ENCODE results near the gene ARHGAP27.

Gene ARHGAP27

DNA sequence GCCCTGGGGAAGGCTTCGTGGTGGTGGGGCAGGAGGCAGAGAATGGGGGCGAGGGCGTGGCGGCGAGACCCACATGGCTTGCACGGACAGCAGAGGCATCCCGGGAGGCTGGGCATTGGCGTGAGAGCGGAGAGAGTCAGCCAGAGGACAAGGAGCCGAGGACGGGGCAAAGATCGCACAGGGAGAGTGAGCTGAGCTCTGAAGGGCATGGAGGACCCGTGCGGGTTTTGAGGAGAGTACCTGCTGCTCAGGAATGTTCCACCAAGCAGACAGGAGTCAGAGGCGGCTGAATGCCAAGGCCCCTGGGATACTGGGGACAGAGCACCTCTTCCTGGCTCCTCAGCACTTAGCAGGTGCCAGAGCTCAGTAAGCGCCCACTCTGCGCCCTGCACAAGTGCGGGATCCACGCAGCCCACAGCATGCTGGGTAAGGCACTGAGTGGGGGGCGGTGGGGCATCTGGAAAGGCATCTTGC lies 47.8 kb downstream of the ARHGAP27 start:
- DNase-seq: no peak

- DNase-seq: no peak
These were observed 48.5 kb downstream of the ARHGAP27 start for GRCh38 chr17:45384047-45384788.

DNA sequence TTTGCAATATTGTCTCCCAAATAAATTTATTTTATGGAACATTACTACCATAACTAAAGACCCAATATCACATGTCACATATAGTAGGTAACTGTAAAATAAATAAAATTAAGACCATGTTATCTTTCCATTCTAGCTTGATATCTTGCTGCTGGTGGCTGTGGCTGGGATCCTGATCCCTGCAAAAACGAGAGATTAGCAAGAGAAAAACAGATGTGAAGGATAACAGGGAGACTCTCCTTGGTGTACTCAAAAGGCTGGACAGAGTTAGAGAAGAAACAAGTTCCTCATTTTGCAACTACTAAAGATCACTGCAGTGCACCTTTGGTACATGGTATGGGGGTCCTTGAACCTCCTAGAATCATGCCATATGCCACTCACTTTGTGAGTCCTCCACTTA lies 49.7 kb downstream of the ARHGAP27 start:
- DNase-seq: no peak

- DNase-seq: no peak
These were observed 50.4 kb downstream of the ARHGAP27 start for GRCh38 chr17:45382226-45382625.

- DNase-seq: no peak
These were observed 51.7 kb downstream of the ARHGAP27 start for GRCh38 chr17:45380991-45381390.

- no peak for DNase-seq
These were observed 52.5 kb downstream of the ARHGAP27 start for GRCh38 chr17:45380046-45380765.

DNA sequence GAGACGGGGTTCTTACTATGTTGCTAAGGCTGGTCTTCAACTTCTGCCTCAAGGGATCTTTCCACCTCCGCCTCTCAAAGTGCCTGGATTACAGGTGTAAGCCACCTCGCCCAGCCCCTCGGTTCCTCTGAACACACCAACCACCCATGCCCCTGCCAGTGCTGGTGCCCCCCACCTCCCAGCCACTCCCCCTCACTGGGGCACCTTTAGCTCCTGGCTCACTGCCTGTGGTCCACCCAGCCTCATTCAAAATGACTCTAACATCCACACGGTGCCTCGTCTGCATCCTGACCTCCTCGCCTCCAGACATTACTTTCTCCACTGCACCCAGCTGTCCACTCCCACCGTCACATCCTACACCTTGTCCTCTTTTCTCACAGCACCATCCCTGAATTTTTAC lies 55.3 kb downstream of the ARHGAP27 start:
- DNase-seq: no peak

GRCh38 chr17:45376171-45377005 lies 56.3 kb downstream of the ARHGAP27 start:
- no peak for DNase-seq

DNA sequence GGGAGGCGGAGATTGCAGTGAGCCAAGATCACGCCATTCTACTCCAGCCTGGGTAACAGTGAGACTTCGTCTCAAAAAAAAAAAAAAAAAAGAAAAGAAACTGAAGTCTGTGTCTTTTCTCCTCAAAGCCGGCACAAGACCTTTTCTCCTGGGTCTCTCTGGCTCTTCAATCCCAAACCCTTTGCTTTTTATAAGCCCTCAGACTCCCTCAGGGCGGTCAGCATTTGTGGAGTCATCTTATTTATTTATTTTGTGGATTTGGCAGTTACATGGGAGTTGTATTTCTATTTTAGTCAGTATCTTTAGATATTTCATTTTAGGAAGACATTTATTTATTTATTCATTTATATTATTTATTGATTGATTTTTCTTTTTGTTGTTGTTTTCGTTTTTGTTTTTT lies 58.2 kb downstream of the ARHGAP27 start:
- DNase-seq: no peak

GRCh38 chr17:45372325-45372869 lies 60.3 kb downstream of the ARHGAP27 start:
- DNase-seq: no peak

- no peak for DNase-seq
These were observed 61.0 kb downstream of the ARHGAP27 start for GRCh38 chr17:45371414-45372324.

- no peak for DNase-seq
These were observed 61.7 kb downstream of the ARHGAP27 start for GRCh38 chr17:45370949-45371413.

DNA sequence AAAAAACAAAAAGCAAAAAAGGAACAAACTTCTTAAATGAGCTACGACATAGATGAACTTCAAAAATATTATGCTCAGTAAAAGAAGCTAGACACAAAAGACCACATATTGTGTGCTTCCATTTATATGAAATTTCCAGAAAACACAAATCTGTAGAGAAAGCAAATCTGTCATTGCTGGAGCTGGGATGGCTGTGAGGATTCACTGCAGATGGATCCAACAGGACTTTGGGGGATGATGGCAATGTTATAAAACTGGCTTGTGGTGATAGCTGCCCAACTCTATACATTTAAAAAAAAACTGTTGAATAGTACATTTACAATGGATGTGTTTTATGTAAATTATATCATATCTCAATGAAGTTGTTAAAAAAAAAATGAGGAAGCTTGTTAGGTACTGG lies 63.2 kb downstream of the ARHGAP27 start:
- DNase-seq: no peak

- DNase-seq: no peak
These were observed 64.0 kb downstream of the ARHGAP27 start for GRCh38 chr17:45368651-45369050.

- no peak for DNase-seq
These were observed 65.5 kb downstream of the ARHGAP27 start for GRCh38 chr17:45367216-45367615.

GRCh38 chr17:45366691-45367090 lies 66.0 kb downstream of the ARHGAP27 start:
- no peak for DNase-seq

DNA sequence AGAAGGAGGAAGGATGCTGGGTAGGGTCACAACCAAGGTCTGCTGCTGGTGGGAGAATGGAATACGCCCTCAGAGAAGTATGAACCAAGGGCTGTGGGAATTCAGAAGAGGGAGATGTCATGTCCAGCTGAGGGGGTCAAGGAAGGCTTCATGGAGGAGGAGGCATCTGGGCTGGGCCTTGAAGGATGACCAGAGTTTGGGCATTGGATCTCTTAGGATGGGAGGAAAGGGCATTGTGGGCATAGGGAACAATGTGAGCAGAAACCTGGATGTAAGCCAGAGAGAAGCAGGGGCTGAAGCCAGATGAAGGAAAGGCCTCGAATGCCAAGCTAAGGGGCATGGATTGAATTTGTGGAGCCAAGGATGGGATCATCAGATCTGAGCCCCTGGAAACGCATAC lies 66.6 kb downstream of the ARHGAP27 start:
- no peak for DNase-seq

DNA sequence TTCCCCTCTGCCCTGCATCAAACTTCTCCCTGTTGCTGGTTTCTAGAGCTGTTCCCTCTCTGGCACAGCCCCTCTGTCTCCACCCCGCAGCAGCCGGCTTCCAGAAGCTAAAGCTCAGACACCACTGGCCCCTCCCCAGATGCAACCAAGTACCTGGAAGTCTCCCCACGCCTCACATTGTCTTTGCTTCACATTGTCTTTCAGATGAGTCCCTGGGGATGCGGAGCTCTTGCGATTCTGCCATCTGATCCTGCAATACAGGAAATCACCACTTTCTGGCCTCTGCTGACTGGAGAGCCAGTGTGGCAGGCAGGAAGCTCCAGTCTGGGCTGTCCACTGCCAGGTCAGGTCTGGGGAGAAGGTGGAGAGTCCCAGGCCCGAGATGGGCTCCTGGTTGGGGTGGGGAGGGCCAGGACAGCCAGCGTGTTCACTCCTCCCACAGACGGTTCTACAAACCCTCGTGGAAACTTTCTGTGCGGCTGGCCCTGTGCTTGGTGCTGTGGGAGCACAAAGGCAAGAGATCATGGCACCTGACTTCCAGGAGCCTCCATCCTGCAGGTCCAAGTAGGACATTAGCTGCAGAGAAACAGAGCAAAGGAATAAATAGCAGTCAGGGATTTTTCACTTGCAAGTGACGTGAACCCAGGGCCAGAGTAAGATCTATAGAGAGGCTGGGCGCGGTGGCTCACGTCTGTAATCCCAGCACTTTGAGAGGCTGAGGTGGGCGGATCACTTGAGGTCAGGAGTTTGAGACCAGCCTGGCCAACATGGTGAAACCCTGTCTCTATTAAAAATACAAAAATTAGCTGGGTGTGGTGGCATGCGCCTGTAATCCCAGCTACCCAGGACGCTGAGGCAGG lies 67.9 kb downstream of the ARHGAP27 start:
- no peak for DNase-seq

- DNase-seq: no peak
These were observed 69.2 kb downstream of the ARHGAP27 start for GRCh38 chr17:45363498-45363897.

DNA sequence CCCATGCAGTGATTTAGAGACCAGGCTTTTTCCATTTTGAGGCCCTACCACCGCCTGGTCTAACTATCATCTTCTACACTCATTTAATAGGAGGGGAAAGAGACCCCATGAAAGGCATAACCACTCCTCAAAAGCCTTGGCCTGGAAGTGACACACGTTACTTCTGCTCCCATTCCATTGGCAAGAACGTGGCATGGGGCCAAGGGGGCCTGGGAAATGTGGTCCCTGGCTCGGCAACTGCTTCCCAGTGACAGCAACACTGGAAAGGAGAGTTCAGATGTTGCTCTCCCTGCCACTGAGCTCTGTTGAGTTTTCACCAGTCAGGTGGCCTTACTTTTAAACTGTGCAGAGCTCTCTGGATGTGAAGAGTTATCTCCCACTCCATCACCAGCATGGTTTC lies 70.7 kb downstream of the ARHGAP27 start:
- DNase-seq: no peak

- DNase-seq: no peak
These were observed 71.2 kb downstream of the ARHGAP27 start for GRCh38 chr17:45361451-45361850.

All from effector CD4-positive, alpha-beta T cell (primary cell).